ENCODE results near the gene MAJIN.

MAJIN gene

DNA sequence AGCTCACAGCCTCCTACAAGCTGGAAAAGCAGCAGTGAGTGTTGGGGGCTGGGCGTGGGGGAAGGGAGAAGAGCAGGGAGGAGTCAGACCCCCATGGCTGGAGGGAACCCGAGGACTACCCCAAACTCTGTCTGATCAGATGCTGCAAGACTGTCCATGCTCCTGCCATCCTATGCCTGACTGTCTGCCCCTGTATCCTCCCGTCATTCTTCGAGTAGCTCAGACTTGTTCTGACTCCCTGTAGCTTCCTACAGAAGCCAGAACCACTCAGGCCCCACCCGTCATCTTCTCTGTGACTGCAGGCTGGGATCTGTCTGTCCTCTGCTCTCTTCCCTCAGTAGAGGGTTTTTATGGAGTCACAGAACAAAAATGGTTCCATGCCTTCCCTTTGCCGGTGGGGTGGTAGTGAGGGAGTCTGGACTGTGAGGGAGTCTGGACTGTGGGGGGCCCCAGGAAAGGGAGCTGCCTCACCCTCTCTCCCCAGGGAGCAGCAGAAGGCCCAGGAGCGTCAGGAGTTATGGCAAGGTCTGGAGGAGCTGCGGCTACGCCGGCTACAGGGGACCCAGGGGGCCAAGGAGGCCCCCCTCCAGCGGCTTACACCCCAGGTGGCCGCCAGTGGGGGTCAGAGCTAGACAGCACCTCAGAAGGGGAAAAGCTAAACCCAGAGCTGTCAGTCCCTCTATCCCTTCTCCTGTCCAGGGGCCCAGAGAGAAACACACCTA is 38.5 kb downstream of the MAJIN start:
- in situ Hi-C loops (cut with HindIII; ENCODE audit: low sequenced_read_pairs): no loop called here
- no peak overlapping the region for H3K4me3 ChIP-seq (ENCODE audit: low read depth, low read length)
- TF ChIP-seq, protein P1, sequence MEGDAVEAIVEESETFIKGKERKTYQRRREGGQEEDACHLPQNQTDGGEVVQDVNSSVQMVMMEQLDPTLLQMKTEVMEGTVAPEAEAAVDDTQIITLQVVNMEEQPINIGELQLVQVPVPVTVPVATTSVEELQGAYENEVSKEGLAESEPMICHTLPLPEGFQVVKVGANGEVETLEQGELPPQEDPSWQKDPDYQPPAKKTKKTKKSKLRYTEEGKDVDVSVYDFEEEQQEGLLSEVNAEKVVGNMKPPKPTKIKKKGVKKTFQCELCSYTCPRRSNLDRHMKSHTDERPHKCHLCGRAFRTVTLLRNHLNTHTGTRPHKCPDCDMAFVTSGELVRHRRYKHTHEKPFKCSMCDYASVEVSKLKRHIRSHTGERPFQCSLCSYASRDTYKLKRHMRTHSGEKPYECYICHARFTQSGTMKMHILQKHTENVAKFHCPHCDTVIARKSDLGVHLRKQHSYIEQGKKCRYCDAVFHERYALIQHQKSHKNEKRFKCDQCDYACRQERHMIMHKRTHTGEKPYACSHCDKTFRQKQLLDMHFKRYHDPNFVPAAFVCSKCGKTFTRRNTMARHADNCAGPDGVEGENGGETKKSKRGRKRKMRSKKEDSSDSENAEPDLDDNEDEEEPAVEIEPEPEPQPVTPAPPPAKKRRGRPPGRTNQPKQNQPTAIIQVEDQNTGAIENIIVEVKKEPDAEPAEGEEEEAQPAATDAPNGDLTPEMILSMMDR (IDR thresholded peaks at IDR 0.05; ENCODE audit: low read depth, low read length): no peak
- DNase-seq (ENCODE audit: low read depth, low spot score): no peak

DNA sequence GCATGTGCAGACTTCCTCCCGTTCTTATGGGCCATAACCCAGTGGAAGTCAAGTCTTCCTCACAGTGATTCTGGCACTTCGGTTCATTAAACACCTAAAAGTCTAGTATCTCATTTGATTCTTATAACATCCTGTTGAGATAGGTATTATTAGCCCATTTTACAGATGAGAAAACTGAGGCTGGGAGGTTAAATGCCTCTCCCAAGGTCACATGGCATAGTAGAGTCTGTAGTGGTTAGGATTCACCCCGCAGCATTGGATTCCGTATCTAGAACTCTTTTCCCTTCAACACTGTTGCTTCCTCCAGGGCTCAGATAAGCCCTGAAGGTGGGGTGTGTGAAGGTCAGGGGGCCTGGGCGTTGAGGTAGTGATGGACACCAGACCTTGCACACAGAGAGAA is 39.6 kb downstream of the MAJIN start:
- TF ChIP-seq, protein P1 (IDR thresholded peaks at IDR 0.05; ENCODE audit: low read depth, low read length): no peak
- no peak for DNase-seq (ENCODE audit: low read depth, low spot score)
- in situ Hi-C loops (cut with HindIII; ENCODE audit: low sequenced_read_pairs): no loop called here
- H3K4me3 ChIP-seq (ENCODE audit: low read depth, low read length): no peak overlapping the region

DNA sequence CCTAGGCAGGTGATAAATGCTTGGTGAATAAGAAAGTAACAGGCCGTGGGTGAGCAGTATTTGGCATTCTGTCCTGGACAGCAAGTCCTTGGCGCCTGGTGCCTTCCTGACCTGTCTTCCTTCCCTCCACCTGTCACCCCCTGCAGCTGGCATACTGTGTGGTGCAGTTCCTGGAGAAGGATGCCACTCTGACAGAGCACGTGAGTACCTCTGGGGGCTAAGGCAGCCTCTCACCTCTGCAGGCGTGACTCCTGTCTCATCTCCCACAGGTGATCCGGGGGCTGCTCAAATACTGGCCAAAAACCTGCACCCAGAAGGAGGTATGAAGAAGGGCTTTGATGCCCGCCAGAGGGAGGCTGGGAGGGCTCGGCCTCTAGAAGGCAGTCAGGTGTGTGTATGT is 40.6 kb downstream of the MAJIN start:
- in situ Hi-C loops (cut with HindIII; ENCODE audit: low sequenced_read_pairs): no loop called here
- no peak for DNase-seq (ENCODE audit: low read depth, low spot score)
- H3K4me3 ChIP-seq (ENCODE audit: low read depth, low read length): no peak overlapping the region
- TF ChIP-seq, protein P1 (IDR thresholded peaks at IDR 0.05; ENCODE audit: low read depth, low read length): no peak

DNA sequence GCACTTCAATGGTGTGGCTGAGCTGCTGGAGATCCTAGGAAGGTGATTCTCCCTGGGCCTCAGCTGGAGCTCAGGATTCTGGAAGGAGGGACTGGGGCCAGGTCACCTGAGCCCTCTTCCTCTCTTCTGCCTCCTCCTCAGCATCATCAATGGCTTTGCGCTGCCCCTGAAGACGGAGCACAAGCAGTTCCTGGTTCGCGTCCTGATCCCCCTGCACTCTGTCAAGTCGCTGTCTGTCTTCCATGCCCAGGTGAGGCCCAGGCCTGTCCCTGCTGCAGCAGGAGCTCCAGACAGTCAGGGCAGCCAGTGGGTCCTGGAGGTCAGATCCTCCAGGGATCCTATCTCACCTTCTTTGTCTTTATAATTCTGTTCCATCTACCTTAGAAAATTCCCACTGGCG is 41.6 kb downstream of the MAJIN start:
- in situ Hi-C loops (cut with HindIII; ENCODE audit: low sequenced_read_pairs): no loop called here
- no peak overlapping the region for H3K4me3 ChIP-seq (ENCODE audit: low read depth, low read length)
- no peak for DNase-seq (ENCODE audit: low read depth, low spot score)
- TF ChIP-seq, protein P1 (IDR thresholded peaks at IDR 0.05; ENCODE audit: low read depth, low read length): no peak

DNA sequence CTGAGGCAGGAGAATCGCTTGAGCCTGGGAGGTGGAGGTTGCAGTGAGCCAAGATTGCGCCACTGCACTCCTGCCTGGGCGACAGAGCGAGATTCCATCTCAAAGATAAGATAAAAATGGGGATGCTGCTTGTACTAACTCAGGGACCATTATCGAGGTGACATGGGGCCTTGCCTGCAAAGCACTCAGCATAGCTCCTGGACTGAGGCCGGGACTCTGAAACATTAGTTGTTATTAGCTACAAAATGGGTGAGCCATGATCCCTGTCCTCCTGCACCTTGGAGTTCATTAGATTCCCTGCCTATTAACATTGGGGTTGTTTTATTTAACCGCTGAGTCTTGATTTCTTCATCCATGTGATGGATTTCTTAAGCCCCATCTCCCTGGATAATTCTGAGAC is 42.3 kb downstream of the MAJIN start:
- no peak for DNase-seq (ENCODE audit: low read depth, low spot score)
- in situ Hi-C loops (cut with HindIII; ENCODE audit: low sequenced_read_pairs): no loop called here
- TF ChIP-seq, protein P1 (IDR thresholded peaks at IDR 0.05; ENCODE audit: low read depth, low read length): no peak
- H3K4me3 ChIP-seq (ENCODE audit: low read depth, low read length): no peak overlapping the region

DNA sequence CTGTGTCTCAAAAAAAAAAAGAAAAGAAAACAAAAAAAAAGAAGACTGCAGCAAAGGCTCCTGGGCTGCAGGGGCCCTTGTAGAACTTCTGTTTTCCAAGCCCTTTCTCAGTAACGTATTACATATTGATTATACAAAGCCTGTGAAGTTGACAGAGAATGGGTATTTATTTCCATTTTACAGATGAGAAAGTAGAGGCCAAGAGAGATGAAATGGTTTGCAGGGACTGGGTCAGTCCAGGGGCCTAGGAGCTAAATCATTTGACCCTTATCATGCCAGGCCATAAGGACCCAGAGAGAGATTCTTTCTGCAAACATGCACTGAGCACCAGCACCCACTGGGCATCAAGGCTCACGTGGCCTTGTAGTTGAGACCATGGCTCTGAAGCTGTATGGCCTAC is 43.0 kb downstream of the MAJIN start:
- no peak overlapping the region for H3K4me3 ChIP-seq (ENCODE audit: low read depth, low read length)
- in situ Hi-C loops (cut with HindIII; ENCODE audit: low sequenced_read_pairs): no loop called here
- DNase-seq (ENCODE audit: low read depth, low spot score): no peak
- TF ChIP-seq, protein P1 (IDR thresholded peaks at IDR 0.05; ENCODE audit: low read depth, low read length): no peak

Data from astrocyte of the spinal cord (primary cell).